Ovary (tissue), 3 donors: ENCODE results near the gene RNLS.

Source experiments
- CTCF ChIP-seq, 3 donors: fragments of 450-650 bp in 2 of 3; fragments of 200-600 bp in 1 of 3; IDR thresholded peaks; one replicate each; pipeline versions ENCODE4 v1.5.1 to v1.8.0; 2016 to 2022; ENCODE audit warnings: antibody characterized with exemption in 3 of 3, mild to moderate bottlenecking in 1 of 3
- POLR2A ChIP-seq: fragments of 450-650 bp; IDR thresholded peaks from one replicate; pipeline ENCODE4 v1.6.1; 2017; ENCODE audit warnings: antibody characterized with exemption, mild to moderate bottlenecking, moderate library complexity
- donor health status: DM: no; HTN: no; CAD: no.

- no peak for TF ChIP-seq CTCF (IDR thresholded peaks at IDR 0.05)
- no peak for TF ChIP-seq POLR2A
These were observed 67.9 kb downstream of the RNLS start for GRCh38 chr10:88515235-88515634.
